OCI-LY3 (cell line): Measurements from ENCODE around the gene PIP5K1A.

Experiments used
- CTCF ChIP-seq: fragments of 200-600, 300-600 bp; sonication (generic); IDR thresholded peaks from 2 replicates; pipeline ENCODE4 v1.5.1; 2014; ENCODE audit warnings: antibody characterized with exemption, low read length, low read depth
- EZH2phosphoT487 ChIP-seq: fragments of 200-600 bp; shearing (Covaris generic); IDR thresholded peaks from 2 replicates; pipeline ENCODE4 v1.6.1; 2018; ENCODE audit warnings: antibody characterized with exemption, mixed run types, low read depth

- TF ChIP-seq CTCF, result no peak
- TF ChIP-seq EZH2phosphoT487, result no peak
Measured at GRCh38 chr1:151221616-151222015, 23.3 kb downstream of the PIP5K1A start.
